ES-I3 (cell line): Measurements from ENCODE around the gene INMT.

ENCODE experiments used
- H3K36me3 ChIP-seq: 2 replicates; pipeline ENCODE4 v1.6.1; 2013; ENCODE audit warnings: mild to moderate bottlenecking, low read length, control low read depth, moderate library complexity; ENCODE audit not compliant: insufficient read depth
- H3K4me1 ChIP-seq: 2 replicates; pipeline ENCODE4 v1.6.1; 2013; ENCODE audit warnings: mild to moderate bottlenecking, control low read depth, low read length; ENCODE audit not compliant: insufficient read depth
- H3K9ac ChIP-seq: 2 replicates; pipeline ENCODE4 v1.6.1; 2013; ENCODE audit warnings: low read depth, mild to moderate bottlenecking, low read length, moderate library complexity
- H3K9me3 ChIP-seq: 2 replicates; pipeline ENCODE4 v1.6.1; 2013; ENCODE audit warnings: mild to moderate bottlenecking, low read length, moderate library complexity; ENCODE audit not compliant: control insufficient read depth, insufficient read depth

The INMT gene

GRCh38 chr7:30733216-30733615 is 18.7 kb upstream of the INMT start:
- H3K36me3 ChIP-seq, result no peaks in the 10 kb centered on the region
- H3K9me3 ChIP-seq, result no peaks in the 10 kb centered on the region
- H3K4me1 ChIP-seq, result no peaks in the 10 kb centered on the region
- no peak overlapping the region for H3K9ac ChIP-seq

DNA sequence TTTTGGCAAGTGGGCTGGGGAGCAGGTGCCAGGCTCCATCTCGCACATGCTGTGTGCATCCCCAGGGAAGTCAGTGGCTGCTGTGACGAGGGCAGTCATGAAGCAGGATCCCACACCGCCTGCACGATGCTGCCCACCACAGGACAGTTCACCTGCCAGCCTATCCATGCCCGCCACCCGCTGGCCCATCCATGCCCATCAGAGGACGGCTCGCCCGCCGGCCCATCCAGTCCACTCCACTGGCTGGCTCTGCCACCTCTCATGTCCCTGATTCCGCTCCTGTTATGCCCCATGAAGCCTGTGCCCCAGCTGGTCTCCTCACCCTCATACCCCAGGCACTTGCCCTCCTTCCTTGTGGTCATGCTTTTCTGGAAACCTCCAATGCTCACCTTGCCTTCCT is 18.2 kb upstream of the INMT start:
- Histone ChIP-seq H3K9ac (no peak overlapping the region), H3K9me3 (no peaks in the 10 kb centered on the region), H3K36me3 (no peaks in the 10 kb centered on the region), H3K4me1 (no peaks in the 10 kb centered on the region)

DNA sequence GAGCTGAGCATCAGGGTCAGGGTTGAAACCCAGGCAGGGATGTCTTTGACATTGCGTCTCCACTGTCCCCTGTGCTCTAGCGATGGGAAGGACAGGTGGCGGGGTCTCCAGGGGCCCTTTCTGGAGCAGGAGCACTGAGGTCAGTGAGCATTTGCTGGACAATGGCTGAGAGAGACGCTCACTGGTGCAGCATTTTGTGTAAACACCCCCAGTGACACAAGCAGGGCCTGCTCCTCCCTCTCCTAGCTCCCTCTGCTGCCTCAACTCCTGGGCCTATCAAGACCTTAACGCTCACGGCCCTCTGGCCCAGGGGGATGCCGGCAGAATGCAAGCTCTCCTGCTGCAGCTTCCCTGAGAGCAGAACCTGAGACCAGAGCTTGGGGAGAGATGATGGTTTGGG is 17.4 kb upstream of the INMT start:
- Histone ChIP-seq H3K36me3 (no peaks in the 10 kb centered on the region), H3K9ac (no peak overlapping the region), H3K9me3 (no peaks in the 10 kb centered on the region), H3K4me1 (no peaks in the 10 kb centered on the region)

DNA sequence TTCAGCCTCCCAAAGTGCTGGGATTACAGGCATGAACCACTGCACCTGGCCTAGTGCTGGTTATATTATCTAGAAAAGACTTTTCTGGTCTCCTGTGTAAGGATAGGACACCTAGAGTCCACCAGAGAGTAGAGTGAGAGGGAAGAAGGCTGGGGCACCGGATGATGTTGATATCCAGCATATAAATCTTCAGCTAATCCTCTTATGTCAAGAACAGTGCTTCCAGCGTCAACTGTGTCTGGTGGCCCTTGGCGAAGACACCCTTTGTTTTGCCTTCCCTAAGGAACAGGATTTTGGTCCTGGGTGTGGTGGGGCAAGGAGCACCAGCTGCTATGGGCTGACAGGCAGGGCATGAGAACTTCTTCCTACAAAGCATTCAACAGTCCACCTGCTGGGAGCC is 16.3 kb upstream of the INMT start:
- Histone ChIP-seq H3K9ac (no peak overlapping the region), H3K36me3 (no peaks in the 10 kb centered on the region), H3K4me1 (no peaks in the 10 kb centered on the region), H3K9me3 (no peaks in the 10 kb centered on the region)

DNA sequence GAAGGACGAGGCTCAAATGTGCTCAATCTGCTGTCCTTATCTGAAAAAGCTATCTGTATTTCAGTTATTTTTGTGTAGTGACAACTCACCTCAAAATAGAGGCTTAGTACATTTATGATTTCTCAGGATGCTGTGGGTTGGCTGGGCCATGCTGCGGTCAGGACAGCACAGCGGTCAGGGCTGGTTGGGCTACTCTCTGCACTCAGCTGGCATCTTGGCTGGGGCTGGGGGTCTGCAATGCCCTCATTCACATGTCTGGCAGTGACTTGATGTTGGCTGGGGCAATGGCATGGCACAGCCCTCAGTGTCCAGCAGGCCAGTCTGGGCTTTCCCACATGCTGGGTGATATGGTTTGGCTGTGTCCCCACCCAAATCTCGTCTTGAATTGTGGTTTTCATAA is 15.6 kb upstream of the INMT start:
- Histone ChIP-seq H3K4me1 (no peaks in the 10 kb centered on the region), H3K9me3 (no peaks in the 10 kb centered on the region), H3K36me3 (no peaks in the 10 kb centered on the region), H3K9ac (no peak overlapping the region)

GRCh38 chr7:30738026-30738915 is 13.7 kb upstream of the INMT start:
- Histone ChIP-seq H3K36me3 (no peaks in the 10 kb centered on the region), H3K4me1 (no peaks in the 10 kb centered on the region), H3K9ac (no peak overlapping the region), H3K9me3 (no peaks in the 10 kb centered on the region)

DNA sequence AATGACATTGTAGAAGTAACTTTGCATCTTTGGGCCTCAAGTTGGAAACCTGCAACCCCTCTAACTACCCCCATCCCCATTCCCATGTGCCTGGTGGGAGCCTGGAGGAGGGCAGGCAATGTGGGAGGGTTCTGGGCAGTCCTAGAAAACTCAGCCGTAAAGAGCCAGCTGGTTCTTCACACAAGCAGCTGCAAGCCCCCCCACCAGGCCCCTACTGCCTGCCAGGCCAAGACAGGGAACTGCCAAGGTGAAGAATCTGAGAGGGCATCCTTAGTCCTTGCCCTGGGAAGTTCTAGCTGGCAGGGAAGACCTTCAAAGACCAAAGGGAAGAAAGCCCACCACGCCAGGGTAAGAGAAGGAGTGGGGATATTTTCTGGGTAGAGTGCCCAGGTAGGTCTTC is 12.2 kb upstream of the INMT start:
- Histone ChIP-seq H3K9ac (no peak overlapping the region), H3K36me3 (no peaks in the 10 kb centered on the region), H3K4me1 (no peaks in the 10 kb centered on the region), H3K9me3 (no peaks in the 10 kb centered on the region)

GRCh38 chr7:30740417-30741181 is 11.3 kb upstream of the INMT start:
- H3K4me1 ChIP-seq, result no peaks in the 10 kb centered on the region
- no peaks in the 10 kb centered on the region for H3K9me3 ChIP-seq
- H3K36me3 ChIP-seq, result no peaks in the 10 kb centered on the region
- H3K9ac ChIP-seq, result no peak overlapping the region

DNA sequence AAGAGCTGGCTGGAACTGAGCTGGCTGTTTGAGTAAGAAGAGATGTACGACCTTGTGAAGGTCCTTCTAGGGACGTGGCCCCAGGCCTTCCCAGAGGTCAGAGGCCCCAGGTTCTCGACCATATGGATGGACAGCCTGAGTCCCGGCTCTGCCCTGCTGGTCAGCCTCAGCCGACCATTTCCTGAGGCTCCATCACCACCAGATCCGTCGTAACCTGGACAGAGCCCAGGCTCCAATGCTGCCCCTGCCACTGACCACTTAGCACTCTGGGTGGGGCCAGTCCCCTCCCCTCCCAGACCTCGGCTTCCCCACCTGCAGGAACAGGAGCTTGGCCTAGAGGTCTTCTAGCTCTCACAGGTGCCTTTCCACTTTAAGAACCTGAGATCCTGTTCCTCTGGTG is 10.6 kb upstream of the INMT start:
- no peak overlapping the region for H3K9ac ChIP-seq
- no peaks in the 10 kb centered on the region for H3K36me3 ChIP-seq
- H3K9me3 ChIP-seq, result no peaks in the 10 kb centered on the region
- H3K4me1 ChIP-seq, result no peaks in the 10 kb centered on the region

- Histone ChIP-seq H3K9me3 (no peaks in the 10 kb centered on the region), H3K4me1 (no peaks in the 10 kb centered on the region), H3K9ac (no peak overlapping the region), H3K36me3 (no peaks in the 10 kb centered on the region)
Observed at GRCh38 chr7:30743371-30744074, 8.4 kb upstream of the INMT start.

GRCh38 chr7:30744075-30744417 is 7.9 kb upstream of the INMT start:
- H3K9ac ChIP-seq, result no peak overlapping the region
- no peaks in the 10 kb centered on the region for H3K36me3 ChIP-seq
- no peaks in the 10 kb centered on the region for H3K9me3 ChIP-seq
- no peaks in the 10 kb centered on the region for H3K4me1 ChIP-seq

GRCh38 chr7:30745261-30745941 is 6.5 kb upstream of the INMT start:
- Histone ChIP-seq H3K9ac (no peak overlapping the region), H3K9me3 (no peaks in the 10 kb centered on the region), H3K4me1 (no peaks in the 10 kb centered on the region), H3K36me3 (no peaks in the 10 kb centered on the region)

GRCh38 chr7:30750010-30750409 is 1.9 kb upstream of the INMT start:
- Histone ChIP-seq H3K4me1 (no peaks in the 10 kb centered on the region), H3K36me3 (no peaks in the 10 kb centered on the region), H3K9ac (no peak overlapping the region), H3K9me3 (no peaks in the 10 kb centered on the region)
